ENCODE measurements around the gene ESPN.

ESPN gene

GRCh38 chr1:6384135-6384534 is 40.4 kb upstream of the ESPN start:
- H3K36me3 ChIP-seq (ENCODE audit: control insufficient read depth in 2 of 2, insufficient read depth in 1 of 2, low read length in 2 of 2) = peaks cover 0 to 7% of the 10 kb centered on the region in 2 experiments; a peak in 1 of 3 replicates
- no peaks in the 10 kb centered on the region for H3K9me3 ChIP-seq (ENCODE audit: control insufficient read depth, insufficient read depth, low read depth, low read length)
- TF ChIP-seq SETDB1 (IDR thresholded peaks at IDR 0.05; ENCODE audit: insufficient read length, low read length) (peak; percentile 75), TRIM28 (IDR thresholded peaks at IDR 0.05; ENCODE audit: borderline replicate concordance, low read length) (peak; percentile 54; the same call in 1 of the 2 replicates), ZNF184 (tag by site-specific recombination; IDR thresholded peaks at IDR 0.05) (peak; percentile 100), GFI1B (tag by site-specific recombination; IDR thresholded peaks at IDR 0.05) (no peak)
- no peak overlapping the region for H3K27ac ChIP-seq (ENCODE audit: extremely low read depth, low read depth, low read length)
- peaks cover 16% of the 10 kb centered on the region for H3K4me1 ChIP-seq (ENCODE audit: control insufficient read depth, insufficient read depth, low read length)
- ChIA-PET CTCF (interaction anchor here (1.2 to 1.9 kb wide), 5 partner anchors 13 to 137 kb away, joined by 3 to 6 read pairs (median 4); no protein-coding TSS in a partner anchor), POLR2A (interaction anchor here (1.9 kb wide), 1 partner anchor 10 kb away, joined by 11 read pairs; the partner anchor contains the start of gene ACOT7)
- no peak overlapping the region for H3K4me3 ChIP-seq (ENCODE audit: low read depth, low read length)

- TF ChIP-seq SETDB1 (IDR thresholded peaks at IDR 0.05; ENCODE audit: insufficient read length, low read length) (no peak), ZNF510 (tag by site-specific recombination; IDR thresholded peaks at IDR 0.05; ENCODE audit: insufficient replicate concordance) (no peak), ZNF501 (tag by site-specific recombination; IDR thresholded peaks at IDR 0.05) (no peak), YY1 (tag by site-specific recombination; IDR thresholded peaks at IDR 0.05) (no peak), ZNF404 (tag by site-specific recombination; IDR thresholded peaks at IDR 0.05) (no peak)
- CTCF ChIA-PET = interaction anchor here (0.5 to 1.9 kb wide), 7 partner anchors 20 to 1383 kb away, joined by 3 to 7 read pairs (median 4); no protein-coding TSS in a partner anchor
- POLR2A ChIA-PET = interaction anchor here (1.9 kb wide), 1 partner anchor 9 kb away, joined by 11 read pairs; the partner anchor contains the start of gene ACOT7
- Histone ChIP-seq H3K4me3 (ENCODE audit: low read depth, low read length) (no peak overlapping the region), H3K27ac (ENCODE audit: extremely low read depth, low read depth, low read length) (peak overlapping the region; percentile 66; the same call in 1 of the 2 replicates), H3K4me1 (ENCODE audit: control insufficient read depth, insufficient read depth, low read length) (peaks cover 16% of the 10 kb centered on the region), H3K36me3 (ENCODE audit: control insufficient read depth in 2 of 2, insufficient read depth in 1 of 2, low read length in 2 of 2) (peaks cover 0 to 10% of the 10 kb centered on the region in 2 experiments; a peak in 1 of 3 replicates), H3K9me3 (ENCODE audit: control insufficient read depth, insufficient read depth, low read depth, low read length) (no peaks in the 10 kb centered on the region)
These were observed 39.6 kb upstream of the ESPN start for GRCh38 chr1:6384962-6385361.

- ChIA-PET POLR2A (interaction anchor here (1.4 to 1.9 kb wide), 2 partner anchors 8 to 9 kb away, joined by 5 to 11 read pairs; partner anchors contain the start of gene ACOT7), CTCF (interaction anchor here (0.6 to 1.9 kb wide), 9 partner anchors 19 to 139 kb away, joined by 3 to 7 read pairs (median 3); no protein-coding TSS in a partner anchor)
- Histone ChIP-seq H3K9me3 (ENCODE audit: control insufficient read depth, insufficient read depth, low read depth, low read length) (no peaks in the 10 kb centered on the region), H3K4me1 (ENCODE audit: control insufficient read depth, insufficient read depth, low read length) (peaks cover 16% of the 10 kb centered on the region), H3K4me3 (ENCODE audit: low read depth, low read length) (peak overlapping the region; percentile 32), H3K36me3 (ENCODE audit: control insufficient read depth in 2 of 2, insufficient read depth in 1 of 2, low read length in 2 of 2) (peaks cover 0 to 16% of the 10 kb centered on the region in 2 experiments; a peak in 2 of 3 replicates), H3K27ac (ENCODE audit: extremely low read depth, low read depth, low read length) (peak overlapping the region; percentile 66)
- TF ChIP-seq SP2 (tag by site-specific recombination; IDR thresholded peaks at IDR 0.05) (peak; percentile 8; the same call in 1 of the 2 replicates), HOXC10 (CRISPR knock-in tag; IDR thresholded peaks at IDR 0.05) (no peak), ZNF449 (tag by site-specific recombination; IDR thresholded peaks at IDR 0.05) (peak; percentile 31; the same call in 1 of the 2 replicates), ZNF629 (tag by site-specific recombination; IDR thresholded peaks at IDR 0.05) (peak; percentile 91), ZFHX2 (tag by site-specific recombination; conservative IDR thresholded peaks at IDR 0.05) (peak; percentile 27; the same call in 1 of the 2 replicates), ZFP41 (tag by site-specific recombination; IDR thresholded peaks at IDR 0.05; ENCODE audit: borderline replicate concordance) (no peak), ZNF18 (tag by site-specific recombination; IDR thresholded peaks at IDR 0.05) (peak; percentile 53; the same call in 1 of the 2 replicates), ZNF366 (tag by site-specific recombination; conservative IDR thresholded peaks at IDR 0.05) (no peak), EGR2 (tag by site-specific recombination; IDR thresholded peaks at IDR 0.05; ENCODE audit: low read depth) (peak; percentile 39; the same call in 1 of the 2 replicates), ATF2 (tag by site-specific recombination; IDR thresholded peaks at IDR 0.05; ENCODE audit: low read depth) (no peak), ZNF157 (tag by site-specific recombination; IDR thresholded peaks at IDR 0.05) (no peak), ZNF202 (tag by site-specific recombination; IDR thresholded peaks at IDR 0.05; ENCODE audit: borderline replicate concordance) (no peak), SP3 (tag by site-specific recombination; IDR thresholded peaks at IDR 0.05) (peak; percentile 31; the same call in 1 of the 2 replicates), OSR2 (tag by site-specific recombination; IDR thresholded peaks at IDR 0.05) (0 out of 2 replicates have a peak, but pooled peaks have one; percentile 17), ZBTB17 (tag by site-specific recombination; IDR thresholded peaks at IDR 0.05) (no peak), REPIN1 (tag by site-specific recombination; IDR thresholded peaks at IDR 0.05; ENCODE audit: low read depth) (no peak), GLIS1 (tag by site-specific recombination; IDR thresholded peaks at IDR 0.05) (peak; percentile 76)
These were observed 38.9 kb upstream of the ESPN start for GRCh38 chr1:6385488-6386191.
